H9 (cell line): ENCODE measurements around the gene SECTM1. TPM values are rescaled to one million over a fixed set of nuclear protein-coding genes. Genes with fewer than 3 reads are reported as not detected.

Source experiments
- DNase-seq: peaks from one replicate; pipeline ENCODE4 v3.0.0-alpha.2; 2017
- H2AFZ ChIP-seq: one replicate; pipeline ENCODE4 v1.6.1; 2013; ENCODE audit warnings: mild to moderate bottlenecking, low read length, control low read depth, moderate library complexity
- H2AK5ac ChIP-seq: 2 replicates; pipeline ENCODE4 v1.6.1; 2013; ENCODE audit warnings: low read length, control low read depth, mixed read lengths; ENCODE audit not compliant: insufficient read length
- H2BK120ac ChIP-seq: one replicate; pipeline ENCODE4 v1.6.1; 2013; ENCODE audit warnings: low read depth, mild to moderate bottlenecking, low read length, control low read depth, inconsistent platforms; ENCODE audit not compliant: poor library complexity, severe bottlenecking
- H2BK12ac ChIP-seq: 2 replicates; pipeline ENCODE4 v1.6.1; 2013; ENCODE audit warnings: low read length, control low read depth, mixed read lengths, low read depth; ENCODE audit not compliant: insufficient read length
- H2BK15ac ChIP-seq: 2 replicates; pipeline ENCODE4 v1.6.1; 2013; ENCODE audit warnings: low read depth, low read length, control low read depth
- H2BK20ac ChIP-seq: one replicate; pipeline ENCODE4 v1.6.1; 2013; ENCODE audit warnings: low read depth, mild to moderate bottlenecking, low read length, control low read depth, inconsistent platforms; ENCODE audit not compliant: poor library complexity, severe bottlenecking
- H2BK5ac ChIP-seq: 2 replicates; pipeline ENCODE4 v1.6.1; 2013; ENCODE audit warnings: low read length, control low read depth, mixed read lengths; ENCODE audit not compliant: insufficient read length
- H3K14ac ChIP-seq: 2 replicates; pipeline ENCODE4 v1.6.1; 2013; ENCODE audit warnings: low read length, control low read depth; ENCODE audit not compliant: insufficient read depth
- H3K18ac ChIP-seq: 2 replicates; pipeline ENCODE4 v1.6.1; 2013; ENCODE audit warnings: low read depth, mild to moderate bottlenecking, mixed read lengths, low read length, control low read depth; ENCODE audit not compliant: insufficient read length
- H3K23ac ChIP-seq: 2 replicates; pipeline ENCODE4 v1.6.1; 2013; ENCODE audit warnings: low read length, control low read depth, mixed read lengths, low read depth; ENCODE audit not compliant: insufficient read length
- H3K23me2 ChIP-seq: 2 replicates; pipeline ENCODE4 v1.6.1; 2013; ENCODE audit warnings: low read depth, mild to moderate bottlenecking, mixed read lengths, low read length, control low read depth; ENCODE audit not compliant: insufficient read length, poor library complexity, severe bottlenecking
- H3K27ac ChIP-seq: 2 replicates; pipeline ENCODE4 v1.5.1; 2013; ENCODE audit warnings: low read length, control low read depth, mixed read lengths, low read depth; ENCODE audit not compliant: insufficient read length
- H3K27me3 ChIP-seq: 2 replicates; pipeline ENCODE4 v1.6.1; 2013; ENCODE audit warnings: low read length, control low read depth, inconsistent platforms; ENCODE audit not compliant: insufficient read depth
- H3K4ac ChIP-seq: 2 replicates; pipeline ENCODE4 v1.6.1; 2013; ENCODE audit warnings: low read depth, mild to moderate bottlenecking, control low read depth, inconsistent platforms, low read length, moderate library complexity
- H3K4me1 ChIP-seq: 2 replicates; pipeline ENCODE4 v1.6.1; 2013; ENCODE audit warnings: low read length, control low read depth, inconsistent platforms; ENCODE audit not compliant: insufficient read depth
- H3K4me2 ChIP-seq: 2 replicates; pipeline ENCODE4 v1.6.1; 2013; ENCODE audit warnings: low read length, control low read depth, mixed read lengths; ENCODE audit not compliant: insufficient read length, insufficient read depth
- H3K56ac ChIP-seq: 2 replicates; pipeline ENCODE4 v1.6.1; 2013; ENCODE audit warnings: low read depth, mild to moderate bottlenecking, mixed read lengths, low read length, control low read depth; ENCODE audit not compliant: insufficient read length
- H3K79me1 ChIP-seq: 2 replicates; pipeline ENCODE4 v1.6.1; 2013; ENCODE audit warnings: low read depth, mild to moderate bottlenecking, moderate library complexity, low read length, control low read depth, inconsistent platforms; ENCODE audit not compliant: insufficient read depth, poor library complexity, severe bottlenecking
- H3K79me2 ChIP-seq: 2 replicates; pipeline ENCODE4 v1.6.1; 2013; ENCODE audit warnings: low read length, control low read depth, inconsistent platforms; ENCODE audit not compliant: insufficient read depth
- H3K9ac ChIP-seq: 2 replicates; pipeline ENCODE4 v1.6.1; 2013; ENCODE audit warnings: low read length, control low read depth, mixed read lengths; ENCODE audit not compliant: insufficient read length; ENCODE audit errors: extremely low read depth
- H3K9me3 ChIP-seq: one replicate; pipeline ENCODE4 v1.6.1; 2013; ENCODE audit warnings: low read depth, low read length, inconsistent platforms; ENCODE audit not compliant: control insufficient read depth
- H3T11ph ChIP-seq: one replicate; pipeline ENCODE4 v1.6.1; 2013; ENCODE audit warnings: mild to moderate bottlenecking, low read length, control low read depth, inconsistent platforms
- H4K20me1 ChIP-seq: one replicate; pipeline ENCODE4 v1.6.1; 2013; ENCODE audit not compliant: control insufficient read depth, insufficient read length, insufficient read depth
- H4K5ac ChIP-seq: 2 replicates; pipeline ENCODE4 v1.6.1; 2013; ENCODE audit warnings: low read depth, mild to moderate bottlenecking, mixed read lengths, low read length, control low read depth; ENCODE audit not compliant: insufficient read length
- H4K8ac ChIP-seq: replicated peaks from 2 replicates; pipeline ENCODE4 v1.6.1; 2013; ENCODE audit warnings: low read length, control low read depth, mixed read lengths, low read depth; ENCODE audit not compliant: insufficient read length
- H4K91ac ChIP-seq: 2 replicates; pipeline ENCODE4 v1.6.1; 2013; ENCODE audit warnings: low read depth, mild to moderate bottlenecking, moderate library complexity, mixed read lengths, low read length, control low read depth; ENCODE audit not compliant: insufficient read length
- H3K27ac Mint-ChIP-seq, 3 experiments: 2 replicates in 2 of 3; 3 replicates in 1 of 3; pipeline ENCODE4 v1.8.0; 2020 to 2021; ENCODE audit warnings: mixed read lengths in 3 of 3, mild to moderate bottlenecking in 1 of 3, moderate library complexity in 1 of 3
- H3K27me3 Mint-ChIP-seq: 2 replicates; pipeline ENCODE4 v1.8.0; 2021; ENCODE audit warnings: low read depth, mild to moderate bottlenecking, moderate library complexity, mixed read lengths
- H3K36me3 Mint-ChIP-seq, 3 experiments: 2 replicates in 2 of 3; 3 replicates in 1 of 3; pipeline ENCODE4 v1.8.0; 2020 to 2021; ENCODE audit warnings: low read depth in 3 of 3, mixed read lengths in 3 of 3; ENCODE audit not compliant: insufficient read depth in 1 of 3
- H3K4me1 Mint-ChIP-seq, 2 experiments: 2 replicates each; pipeline ENCODE4 v1.8.0; 2020; ENCODE audit warnings: mixed read lengths in 2 of 2
- H3K4me3 Mint-ChIP-seq, 2 experiments: 2 replicates in 1 of 2; 3 replicates in 1 of 2; pipeline ENCODE4 v1.8.0; 2020 to 2021; ENCODE audit warnings: mild to moderate bottlenecking in 2 of 2, mixed read lengths in 2 of 2, moderate library complexity in 1 of 2
- H3K9me3 Mint-ChIP-seq, 2 experiments: 2 replicates in 1 of 2; 3 replicates in 1 of 2; pipeline ENCODE4 v1.8.0; 2020; ENCODE audit warnings: mild to moderate bottlenecking in 2 of 2, mixed read lengths in 2 of 2, moderate library complexity in 1 of 2
- CTCF ChIP-seq: fragments of 200-600 bp; sonication (generic); conservative IDR thresholded peaks from 3 replicates; pipeline ENCODE4 v1.8.0; 2021; ENCODE audit warnings: antibody characterized with exemption, mild to moderate bottlenecking
- WGBS: extraction: QIAGEN DNeasy Blood & Tissue Kit; methylation state at CpG from one replicate; pipeline ENCODE4 v1.1.7; 2013; ENCODE audit warnings: missing lambda C conversion rate, low lambda C conversion rate, mixed read lengths; ENCODE audit not compliant: insufficient read length; ENCODE audit errors: extremely low coverage; 5-methylcytosine and 5-hydroxymethylcytosine counted together
- total RNA-seq: library from RNA; stranded (reverse); gene quantifications from 2 replicates; pipeline ENCODE4 v1.2.1, GENCODE V29; 2021

Gene SECTM1
- total RNA-seq, 1 experiment from 2014 or later: 0.28 TPM

GRCh38 chr17:82311971-82312370 lies 21.6 kb downstream of the SECTM1 start:
- H4K5ac ChIP-seq: no peak overlapping the region
- H2BK20ac ChIP-seq: no peak overlapping the region
- H3K9ac ChIP-seq: no peak overlapping the region
- Mint-ChIP-seq H3K36me3 (no peaks in the 10 kb centered on the region), H3K4me3 (no peak overlapping the region), H3K27ac (no peak overlapping the region), H3K27me3 (peaks cover 40% of the 10 kb centered on the region), H3K4me1 (peaks cover 5 to 17% of the 10 kb centered on the region in 2 experiments; a peak in 3 of 4 replicates), H3K9me3 (no peaks in the 10 kb centered on the region; a peak in 2 of 5 replicates)
- no peaks in the 10 kb centered on the region for H3K9me3 ChIP-seq
- no peak overlapping the region for H3K4ac ChIP-seq
- no peak overlapping the region for H2AFZ ChIP-seq
- no peak overlapping the region for H3K18ac ChIP-seq
- H2BK15ac ChIP-seq: no peak overlapping the region
- H4K91ac ChIP-seq: no peak overlapping the region
- no peaks in the 10 kb centered on the region for H3K27me3 ChIP-seq
- no peak for TF ChIP-seq CTCF
- H2BK12ac ChIP-seq: no peak overlapping the region
- no peaks in the 10 kb centered on the region for H3K79me2 ChIP-seq
- DNase-seq: no peak
- H4K20me1 ChIP-seq: no peaks in the 10 kb centered on the region
- no peak overlapping the region for H4K8ac ChIP-seq
- no peak overlapping the region for H2BK5ac ChIP-seq
- no peak overlapping the region for H3K23ac ChIP-seq
- H3K4me1 ChIP-seq: no peaks in the 10 kb centered on the region
- no peak overlapping the region for H2AK5ac ChIP-seq
- no peak overlapping the region for H2BK120ac ChIP-seq
- H3K27ac ChIP-seq: no peak overlapping the region
- H3K56ac ChIP-seq: no peak overlapping the region
- no CpG with 5 or more reads among the region's 13 CpGs for WGBS
- H3T11ph ChIP-seq: no peak overlapping the region
- no peak overlapping the region for H3K4me2 ChIP-seq
- H3K14ac ChIP-seq: no peak overlapping the region
- peaks cover 6% of the 10 kb centered on the region for H3K23me2 ChIP-seq
- no peaks in the 10 kb centered on the region for H3K79me1 ChIP-seq
